GM12801 (cell line): ENCODE results near the gene FOXP1.

Source experiments
- TF ChIP-seq, protein P1 (sequence below): IDR thresholded peaks from one replicate; pipeline ENCODE4 v1.5.1; 2011; ENCODE audit warnings: control low read depth; ENCODE audit not compliant: insufficient read length; ENCODE audit errors: extremely low read depth

The FOXP1 gene

GRCh38 chr3:71129611-71130431 lies 453.7 kb downstream of the FOXP1 start:
- TF ChIP-seq, protein P1, sequence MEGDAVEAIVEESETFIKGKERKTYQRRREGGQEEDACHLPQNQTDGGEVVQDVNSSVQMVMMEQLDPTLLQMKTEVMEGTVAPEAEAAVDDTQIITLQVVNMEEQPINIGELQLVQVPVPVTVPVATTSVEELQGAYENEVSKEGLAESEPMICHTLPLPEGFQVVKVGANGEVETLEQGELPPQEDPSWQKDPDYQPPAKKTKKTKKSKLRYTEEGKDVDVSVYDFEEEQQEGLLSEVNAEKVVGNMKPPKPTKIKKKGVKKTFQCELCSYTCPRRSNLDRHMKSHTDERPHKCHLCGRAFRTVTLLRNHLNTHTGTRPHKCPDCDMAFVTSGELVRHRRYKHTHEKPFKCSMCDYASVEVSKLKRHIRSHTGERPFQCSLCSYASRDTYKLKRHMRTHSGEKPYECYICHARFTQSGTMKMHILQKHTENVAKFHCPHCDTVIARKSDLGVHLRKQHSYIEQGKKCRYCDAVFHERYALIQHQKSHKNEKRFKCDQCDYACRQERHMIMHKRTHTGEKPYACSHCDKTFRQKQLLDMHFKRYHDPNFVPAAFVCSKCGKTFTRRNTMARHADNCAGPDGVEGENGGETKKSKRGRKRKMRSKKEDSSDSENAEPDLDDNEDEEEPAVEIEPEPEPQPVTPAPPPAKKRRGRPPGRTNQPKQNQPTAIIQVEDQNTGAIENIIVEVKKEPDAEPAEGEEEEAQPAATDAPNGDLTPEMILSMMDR: no peak

- TF ChIP-seq, protein P1: no peak
Observed at GRCh38 chr3:71128961-71129360, 454.6 kb downstream of the FOXP1 start.

GRCh38 chr3:71127844-71128243 lies 455.7 kb downstream of the FOXP1 start:
- TF ChIP-seq, protein P1: no peak

DNA sequence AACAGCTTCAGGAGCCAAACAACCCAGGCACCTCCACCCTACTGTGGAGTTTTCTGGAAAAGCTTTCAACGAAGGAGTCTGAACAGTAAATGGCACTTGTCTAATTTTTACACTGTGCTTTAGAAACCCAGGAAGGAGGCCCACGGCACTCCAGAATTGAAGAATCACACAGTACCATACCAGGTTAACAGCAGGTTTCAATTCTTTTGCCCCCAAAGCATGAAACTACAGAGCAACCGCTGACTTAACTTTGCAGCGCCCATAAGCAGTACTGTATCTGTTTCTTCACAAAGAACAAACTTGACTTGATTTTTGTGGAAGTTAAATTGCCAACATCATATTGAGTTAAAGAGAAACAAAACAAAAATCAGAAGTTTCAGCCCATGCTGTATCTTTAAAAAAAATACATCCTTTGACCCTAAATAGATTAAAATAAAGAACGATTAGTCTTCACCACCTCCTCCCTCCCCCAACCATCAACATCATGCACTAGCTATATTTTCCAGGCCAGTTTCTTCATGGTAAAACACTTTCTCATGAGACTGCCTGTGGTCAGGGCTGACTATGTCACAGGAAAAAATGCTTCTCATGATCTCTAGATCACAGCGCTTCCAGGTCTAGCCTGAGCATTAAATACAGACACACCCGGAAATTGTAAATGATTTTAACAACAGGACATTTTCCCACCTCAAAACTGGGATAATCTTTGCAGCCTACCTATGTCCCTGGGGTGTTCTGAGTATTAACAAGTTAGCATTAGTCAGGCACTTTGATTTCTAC lies 456.3 kb downstream of the FOXP1 start:
- TF ChIP-seq, protein P1: no peak

GRCh38 chr3:71125738-71126137 lies 457.8 kb downstream of the FOXP1 start:
- TF ChIP-seq, protein P1: no peak

- TF ChIP-seq, protein P1: no peak
Observed at GRCh38 chr3:71124048-71124447, 459.5 kb downstream of the FOXP1 start.

DNA sequence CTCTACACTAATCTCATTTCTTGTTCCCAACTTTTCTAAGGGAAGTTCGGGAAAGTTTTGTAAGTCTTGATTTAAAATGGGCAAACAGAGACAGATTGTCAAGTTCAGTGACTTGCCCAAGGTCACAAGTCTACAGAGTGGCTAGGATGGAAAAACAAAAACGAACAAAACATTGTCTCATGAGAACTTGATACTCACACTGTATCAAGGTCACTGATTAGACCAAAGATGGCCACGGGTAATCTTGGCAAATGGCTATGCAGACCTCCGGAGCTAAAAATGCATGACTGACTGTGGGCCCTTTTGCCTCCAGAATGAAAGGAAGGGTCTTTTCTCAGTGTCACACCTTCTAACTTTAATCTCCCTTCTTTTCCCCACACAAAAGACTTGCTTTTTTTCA lies 460.9 kb downstream of the FOXP1 start:
- TF ChIP-seq, protein P1: no peak
